GM20000 (cell line): ENCODE measurements around the gene RAB40AL.
A peak's percentile ranks its signal among the peaks of the same experiment; 100 is the strongest.

Experiments
- DNase-seq: peaks from one replicate; pipeline ENCODE4 v3.0.0; 2012; ENCODE audit warnings: low spot score
- TF ChIP-seq, protein P1 (sequence below): IDR thresholded peaks from 2 replicates; pipeline ENCODE4 v1.5.1; 2012; ENCODE audit warnings: mild to moderate bottlenecking, control low read depth; ENCODE audit errors: extremely low read depth, missing control alignments

The RAB40AL gene

DNA sequence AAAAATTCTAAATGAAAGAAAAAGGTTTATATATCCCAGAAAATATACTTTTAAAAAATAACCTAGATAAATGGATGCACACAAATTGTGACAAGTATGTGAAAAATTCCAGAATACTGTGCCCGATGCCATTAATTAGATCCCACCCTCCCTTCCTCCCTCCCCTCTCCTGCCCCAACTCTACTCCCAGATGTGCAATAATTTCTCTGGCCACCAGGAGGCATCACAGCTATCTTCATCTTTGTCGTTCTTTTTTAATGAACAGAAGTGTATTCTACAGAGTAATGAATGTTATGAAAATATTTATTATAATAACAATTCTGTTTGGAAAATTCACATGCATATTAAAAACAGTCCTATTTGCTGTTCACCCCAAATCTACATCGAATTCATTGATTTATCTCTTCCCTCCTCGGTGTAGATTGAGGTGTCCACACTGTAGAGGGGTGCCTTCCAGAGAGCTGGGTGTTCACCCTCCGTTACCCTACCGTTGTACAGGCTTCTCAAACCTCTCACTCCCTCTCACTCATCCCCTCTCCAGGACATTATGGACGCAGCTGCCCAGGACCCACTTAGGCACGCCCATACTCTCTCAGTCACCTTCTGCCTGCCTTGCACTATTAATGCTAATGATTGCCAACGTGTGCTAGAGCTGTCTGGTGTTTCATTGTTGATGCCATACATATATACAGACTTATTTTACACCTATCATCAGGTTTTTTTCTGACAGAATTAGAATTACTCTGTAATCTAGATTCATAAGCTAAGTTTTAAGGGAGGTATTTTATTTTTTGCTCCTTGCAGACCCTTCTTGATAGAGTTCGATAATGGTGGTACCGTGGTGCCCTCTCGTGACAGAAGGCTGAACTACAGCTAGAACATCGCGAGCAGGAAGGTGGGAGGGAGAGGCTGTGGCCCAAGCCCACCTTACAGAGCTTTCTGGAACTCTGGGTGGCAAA lies 14.1 kb downstream of the RAB40AL start:
- TF ChIP-seq, protein P1, sequence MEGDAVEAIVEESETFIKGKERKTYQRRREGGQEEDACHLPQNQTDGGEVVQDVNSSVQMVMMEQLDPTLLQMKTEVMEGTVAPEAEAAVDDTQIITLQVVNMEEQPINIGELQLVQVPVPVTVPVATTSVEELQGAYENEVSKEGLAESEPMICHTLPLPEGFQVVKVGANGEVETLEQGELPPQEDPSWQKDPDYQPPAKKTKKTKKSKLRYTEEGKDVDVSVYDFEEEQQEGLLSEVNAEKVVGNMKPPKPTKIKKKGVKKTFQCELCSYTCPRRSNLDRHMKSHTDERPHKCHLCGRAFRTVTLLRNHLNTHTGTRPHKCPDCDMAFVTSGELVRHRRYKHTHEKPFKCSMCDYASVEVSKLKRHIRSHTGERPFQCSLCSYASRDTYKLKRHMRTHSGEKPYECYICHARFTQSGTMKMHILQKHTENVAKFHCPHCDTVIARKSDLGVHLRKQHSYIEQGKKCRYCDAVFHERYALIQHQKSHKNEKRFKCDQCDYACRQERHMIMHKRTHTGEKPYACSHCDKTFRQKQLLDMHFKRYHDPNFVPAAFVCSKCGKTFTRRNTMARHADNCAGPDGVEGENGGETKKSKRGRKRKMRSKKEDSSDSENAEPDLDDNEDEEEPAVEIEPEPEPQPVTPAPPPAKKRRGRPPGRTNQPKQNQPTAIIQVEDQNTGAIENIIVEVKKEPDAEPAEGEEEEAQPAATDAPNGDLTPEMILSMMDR, result peak; percentile 55
- DNase-seq, result peak; percentile 19

DNA sequence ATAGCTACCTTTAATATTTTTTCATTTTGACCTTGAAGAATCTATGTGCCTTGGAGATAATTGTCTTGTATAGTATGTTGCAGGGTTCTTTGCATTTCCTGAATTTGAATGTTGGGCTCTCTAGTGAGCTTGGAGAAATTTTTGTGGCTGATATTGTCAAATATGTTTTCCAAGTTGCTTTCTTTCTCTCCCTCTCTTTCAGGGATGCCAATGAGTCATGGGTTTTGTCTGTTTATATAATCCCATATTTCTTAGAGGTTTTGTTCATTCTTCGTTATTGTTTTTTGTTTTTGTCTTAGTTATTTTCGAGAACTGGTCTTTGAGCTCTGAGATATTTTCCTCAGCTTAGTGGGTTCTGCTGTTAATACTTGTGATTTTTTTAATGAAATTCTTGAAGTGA lies 20.7 kb downstream of the RAB40AL start:
- TF ChIP-seq, protein P1, result no peak
- no peak for DNase-seq

DNA sequence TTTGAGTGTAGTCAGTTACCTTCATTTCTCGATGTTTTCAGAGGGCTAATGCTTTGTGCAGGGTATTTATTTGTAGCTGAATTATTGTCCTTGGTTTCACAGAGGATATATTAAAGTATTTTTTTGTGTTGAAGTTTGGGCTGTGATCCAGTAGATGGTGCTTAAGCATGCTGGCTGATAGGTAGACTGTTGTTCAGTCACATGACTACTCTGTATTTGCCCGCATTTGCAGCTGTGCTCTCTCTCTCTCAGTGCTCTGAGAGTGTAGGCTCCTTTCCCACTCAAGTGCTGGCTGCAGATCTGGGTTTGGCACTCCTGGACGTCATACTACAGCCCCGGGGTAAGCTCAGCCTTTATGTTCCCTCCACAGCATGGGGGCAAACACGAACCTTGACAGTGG lies 21.7 kb downstream of the RAB40AL start:
- DNase-seq, result no peak
- TF ChIP-seq, protein P1, result no peak

DNA sequence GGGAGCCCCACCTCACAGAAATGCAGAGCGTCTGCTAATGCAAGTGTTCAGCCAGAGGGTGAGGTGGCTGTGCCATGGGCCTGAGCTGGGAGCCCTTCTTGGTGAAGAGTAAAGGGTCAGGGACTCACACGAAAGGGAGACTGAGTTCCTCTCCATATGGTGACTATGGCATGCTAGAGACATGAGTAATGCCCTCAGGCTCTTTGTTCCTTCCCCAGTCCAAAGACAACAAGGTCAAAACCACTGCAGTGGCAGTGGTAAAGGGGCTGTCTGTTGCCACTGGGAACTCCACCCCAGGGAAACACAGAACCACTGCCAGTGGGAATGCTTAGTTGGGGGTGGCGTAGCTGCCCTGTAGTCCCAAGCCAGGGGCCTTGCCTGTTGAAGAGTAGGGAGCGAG lies 22.4 kb downstream of the RAB40AL start:
- TF ChIP-seq, protein P1, result no peak

DNA sequence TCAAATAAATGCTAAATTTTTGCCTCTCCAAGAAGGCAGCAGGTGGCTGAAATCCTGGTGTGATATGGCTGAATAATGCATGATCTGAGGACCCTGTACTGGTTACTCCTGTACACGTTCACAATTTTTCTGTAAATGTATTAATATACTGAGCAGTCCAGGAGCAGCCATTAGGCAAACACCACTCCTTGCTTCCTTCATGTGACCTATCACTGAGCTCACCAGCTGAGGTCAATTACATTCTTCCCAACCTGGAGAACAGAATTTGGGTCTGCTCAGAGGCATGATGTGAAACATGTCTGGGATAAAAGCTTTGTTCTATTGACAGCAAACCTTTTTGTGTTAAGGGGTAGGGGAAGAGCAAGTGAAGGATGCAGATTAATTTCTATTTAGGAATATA lies 26.9 kb downstream of the RAB40AL start:
- TF ChIP-seq, protein P1, result no peak
- DNase-seq, result no peak

More for the DNA sequence above, 22.4 kb downstream of the RAB40AL start:
- DNase-seq, result no peak

DNA sequence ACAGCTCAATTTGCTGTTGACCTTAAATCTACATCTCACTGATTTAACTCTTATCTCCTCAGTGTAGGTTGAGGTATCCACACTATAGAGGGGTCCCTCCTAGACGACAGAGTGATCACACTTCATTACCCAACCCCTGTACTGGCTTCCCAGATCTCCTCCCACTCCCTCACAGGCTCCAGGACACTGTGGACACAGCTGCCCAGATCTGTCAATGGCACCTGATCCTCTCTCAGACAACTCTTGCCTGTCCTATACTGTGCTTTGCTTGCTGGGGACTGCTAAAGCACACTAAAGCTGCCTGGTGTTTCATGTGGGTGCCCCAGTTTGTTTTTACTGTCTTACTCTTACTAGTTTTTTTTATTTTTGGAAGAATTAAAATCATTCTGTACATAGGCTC lies 27.9 kb downstream of the RAB40AL start:
- DNase-seq, result no peak
- TF ChIP-seq, protein P1, result no peak

DNA sequence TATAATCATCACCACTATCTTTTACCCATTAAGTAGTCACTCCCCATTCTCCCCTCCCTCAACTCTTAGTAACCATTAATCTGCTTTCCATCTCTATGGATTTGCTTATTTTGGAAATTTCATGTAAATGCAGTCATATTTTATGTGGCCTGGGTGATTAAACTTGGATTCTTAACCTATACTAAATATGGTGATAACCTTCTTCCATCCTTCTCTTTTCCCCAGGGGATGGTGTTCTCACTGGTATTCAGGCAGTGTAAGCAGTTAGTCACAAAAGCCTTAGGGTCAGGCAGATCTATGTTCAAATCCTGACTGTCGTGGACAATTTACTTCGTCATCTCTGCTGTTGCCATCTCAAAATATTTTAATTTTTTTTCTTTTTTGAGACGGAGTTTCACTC lies 29.6 kb downstream of the RAB40AL start:
- no peak for DNase-seq
- TF ChIP-seq, protein P1, result no peak
